Measurements from ENCODE around the gene GREM2. TPM values are rescaled to one million over a fixed set of nuclear protein-coding genes. Genes with fewer than 3 reads are reported as not detected.
A peak's percentile ranks its signal among the peaks of the same experiment; 100 is the strongest.

Gene GREM2
- polyA plus RNA-seq (ENCODE audit: insufficient read length): 0.65 TPM
- long read RNA-seq, donor 1: 0 reads
- long read RNA-seq, donor 2, full-length matches to known transcripts: 1 of 1 reads
- long read RNA-seq, donor 2, partial matches to known transcripts: 0 of 1 reads
- long read RNA-seq, donor 2, other reads (novel, unspliced or antisense): 0 of 1 reads
- long read RNA-seq, donor 3: 0 reads
- long read RNA-seq, donor 4: 0 reads
- long read RNA-seq, donor 5, full-length matches to known transcripts: 1 of 1 reads
- long read RNA-seq, donor 5, partial matches to known transcripts: 0 of 1 reads
- long read RNA-seq, donor 5, other reads (novel, unspliced or antisense): 0 of 1 reads
- long read RNA-seq, donor 6, full-length matches to known transcripts: 1 of 1 reads
- long read RNA-seq, donor 6, partial matches to known transcripts: 0 of 1 reads
- long read RNA-seq, donor 6, other reads (novel, unspliced or antisense): 0 of 1 reads
- long read RNA-seq, donor 7: 0 reads
- long read RNA-seq, donor 8: 0 reads

DNA sequence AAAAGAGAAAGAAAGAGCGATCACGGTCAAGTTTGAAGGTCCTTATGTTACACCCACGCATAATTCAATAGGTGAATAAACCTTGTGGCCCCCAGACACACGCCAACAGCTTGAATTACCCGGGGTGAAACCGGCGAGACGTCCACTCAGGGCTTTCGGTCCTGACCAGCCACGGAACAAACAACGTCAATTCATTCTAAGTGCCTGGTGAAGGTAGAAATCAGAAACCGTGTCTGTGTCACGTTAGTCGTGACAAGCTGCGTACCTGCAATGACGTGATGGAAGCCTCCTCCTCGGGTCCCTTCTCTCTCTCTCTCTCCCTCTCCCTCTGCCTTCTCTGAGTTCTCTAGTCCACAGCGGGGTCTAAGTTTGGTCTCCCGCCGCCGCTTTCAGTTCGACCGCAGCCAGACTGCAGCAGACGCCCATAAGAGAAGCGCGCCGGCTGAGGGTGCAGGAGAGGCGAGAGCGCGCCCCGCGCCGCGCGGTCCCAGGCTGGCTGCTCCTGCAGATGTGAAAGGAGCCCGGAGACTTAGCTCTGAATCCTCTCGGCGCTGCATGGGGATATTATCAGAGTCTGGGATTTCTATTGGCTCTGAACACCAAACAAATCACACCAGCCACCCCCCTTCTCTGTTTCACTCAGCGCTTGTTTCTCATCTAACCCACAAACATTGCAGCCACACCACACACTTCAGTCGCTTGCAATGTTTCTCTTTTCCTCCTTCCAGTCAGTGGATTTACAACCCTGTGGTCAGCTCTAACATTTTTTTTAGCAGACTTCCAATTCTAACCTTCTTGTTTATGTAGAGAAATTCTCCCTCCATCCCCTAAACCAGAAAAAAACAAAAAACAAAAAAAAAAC is at the start of gene GREM2:
Gene GREM2 (minus strand): TSS at position 537 of the 862 bp plus-strand sequence. CDS start 118,680 bp downstream, outside the sequence.
- peak; percentile 57 for DNase-seq

DNA sequence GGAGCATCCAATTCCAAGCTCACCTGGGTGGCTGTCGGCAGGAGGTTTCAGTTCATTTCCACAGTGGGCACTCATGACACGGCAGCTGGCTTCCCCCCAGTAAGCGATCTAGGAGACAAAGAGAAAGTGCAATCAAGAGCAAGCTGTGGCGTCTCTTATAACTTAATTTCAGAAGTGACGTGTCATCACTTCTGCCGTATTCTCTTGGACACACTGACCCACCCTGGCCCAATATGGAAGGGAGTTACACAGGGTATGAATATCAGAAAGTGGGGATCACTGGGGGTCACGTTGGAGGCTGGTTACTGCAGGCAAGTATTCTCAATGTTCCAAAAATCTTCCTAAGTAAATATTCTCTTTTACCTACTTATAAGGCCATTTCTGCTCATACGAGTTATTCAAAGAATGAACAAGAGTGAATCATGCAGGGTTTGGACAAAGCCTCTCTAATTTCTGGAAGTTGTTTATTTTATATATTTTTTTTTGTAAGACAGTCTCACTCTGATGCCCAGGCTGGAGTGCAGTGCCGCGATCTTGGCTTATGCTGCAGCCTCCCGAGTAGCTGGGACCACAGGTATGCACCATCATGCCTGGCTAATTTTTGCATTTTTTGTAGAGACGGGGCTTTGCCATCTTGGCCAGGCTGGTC is 46.5 kb upstream of the GREM2 start:
- no peak for DNase-seq

DNA sequence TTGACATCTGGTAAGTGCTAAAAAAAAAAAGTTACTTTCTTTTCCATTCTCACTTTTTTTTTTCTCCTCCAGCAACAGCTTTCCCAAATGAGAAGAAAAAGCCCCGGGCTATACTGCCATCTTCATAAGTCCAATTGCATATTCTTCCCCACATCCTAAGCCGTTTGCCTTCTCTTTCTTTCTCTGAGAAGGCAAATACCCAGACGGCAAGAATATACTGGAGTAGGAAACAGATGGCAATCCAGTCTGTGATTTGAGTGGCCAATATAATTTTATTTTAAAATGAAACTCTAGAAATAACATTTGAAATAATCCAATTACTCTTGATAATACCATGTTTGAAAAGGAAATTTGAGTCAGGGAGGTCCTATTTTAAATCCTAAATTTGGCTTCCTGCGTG is 44.6 kb upstream of the GREM2 start:
- DNase-seq: no peak

DNA sequence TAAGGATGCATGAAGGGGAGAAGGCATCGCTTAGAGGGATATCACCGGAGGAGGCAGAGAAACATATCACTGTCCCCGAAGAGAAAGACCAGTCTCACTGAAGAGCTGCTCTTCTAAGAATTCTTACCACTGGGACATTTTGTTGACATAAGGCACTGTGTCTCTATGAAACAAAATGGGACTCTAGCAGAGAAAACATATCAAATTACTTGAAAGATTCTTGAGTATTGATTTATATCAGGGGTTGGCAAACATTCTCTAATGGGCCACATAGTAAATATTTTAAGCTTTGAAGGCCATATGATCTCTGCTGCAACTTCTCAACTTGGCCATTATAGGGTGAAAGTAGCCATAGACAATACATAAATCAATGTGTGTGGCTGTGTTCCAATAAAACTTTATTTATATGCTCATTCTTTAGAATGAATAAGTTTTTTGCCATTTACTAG is 41.0 kb upstream of the GREM2 start:
- DNase-seq: peak; percentile 29

DNA sequence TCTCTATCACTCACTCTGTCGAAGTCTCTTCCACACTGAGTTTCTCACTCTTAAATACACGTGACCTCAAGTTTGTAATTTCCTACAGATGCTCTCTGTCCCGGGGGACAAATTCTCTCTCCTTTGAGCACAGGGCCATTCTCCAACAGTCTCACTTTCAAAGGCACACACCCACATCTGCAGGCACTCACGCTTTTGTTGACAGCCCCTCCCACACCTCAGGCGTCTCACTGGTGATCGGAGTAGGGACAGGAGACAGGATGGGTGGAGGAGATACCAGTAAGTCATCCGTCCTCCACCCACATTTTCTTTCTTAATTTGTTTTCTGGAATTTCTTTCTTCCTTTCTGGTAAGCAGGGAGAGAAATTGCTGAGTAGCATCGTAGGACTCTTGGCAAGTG is 40.6 kb upstream of the GREM2 start:
- DNase-seq: peak; percentile 26

DNA sequence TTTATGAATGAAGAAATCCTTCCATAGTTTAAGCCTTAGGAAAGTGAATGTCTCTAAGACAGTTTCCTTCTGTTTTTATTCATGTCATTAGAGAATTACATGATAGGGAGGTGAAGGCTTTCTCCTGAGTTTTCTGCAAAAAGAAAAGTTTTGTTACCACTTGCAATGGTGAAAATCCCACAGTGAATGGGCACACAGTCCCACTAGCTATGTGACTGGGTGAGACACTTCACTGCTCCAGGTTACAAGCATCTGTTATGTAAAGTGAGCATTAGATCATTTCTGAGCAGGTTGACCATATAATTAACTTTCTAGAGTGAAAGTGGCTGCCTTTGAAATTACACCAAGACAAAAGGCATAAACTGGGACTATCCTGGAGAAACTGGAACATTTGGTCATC is 38.9 kb upstream of the GREM2 start:
- no peak for DNase-seq

DNA sequence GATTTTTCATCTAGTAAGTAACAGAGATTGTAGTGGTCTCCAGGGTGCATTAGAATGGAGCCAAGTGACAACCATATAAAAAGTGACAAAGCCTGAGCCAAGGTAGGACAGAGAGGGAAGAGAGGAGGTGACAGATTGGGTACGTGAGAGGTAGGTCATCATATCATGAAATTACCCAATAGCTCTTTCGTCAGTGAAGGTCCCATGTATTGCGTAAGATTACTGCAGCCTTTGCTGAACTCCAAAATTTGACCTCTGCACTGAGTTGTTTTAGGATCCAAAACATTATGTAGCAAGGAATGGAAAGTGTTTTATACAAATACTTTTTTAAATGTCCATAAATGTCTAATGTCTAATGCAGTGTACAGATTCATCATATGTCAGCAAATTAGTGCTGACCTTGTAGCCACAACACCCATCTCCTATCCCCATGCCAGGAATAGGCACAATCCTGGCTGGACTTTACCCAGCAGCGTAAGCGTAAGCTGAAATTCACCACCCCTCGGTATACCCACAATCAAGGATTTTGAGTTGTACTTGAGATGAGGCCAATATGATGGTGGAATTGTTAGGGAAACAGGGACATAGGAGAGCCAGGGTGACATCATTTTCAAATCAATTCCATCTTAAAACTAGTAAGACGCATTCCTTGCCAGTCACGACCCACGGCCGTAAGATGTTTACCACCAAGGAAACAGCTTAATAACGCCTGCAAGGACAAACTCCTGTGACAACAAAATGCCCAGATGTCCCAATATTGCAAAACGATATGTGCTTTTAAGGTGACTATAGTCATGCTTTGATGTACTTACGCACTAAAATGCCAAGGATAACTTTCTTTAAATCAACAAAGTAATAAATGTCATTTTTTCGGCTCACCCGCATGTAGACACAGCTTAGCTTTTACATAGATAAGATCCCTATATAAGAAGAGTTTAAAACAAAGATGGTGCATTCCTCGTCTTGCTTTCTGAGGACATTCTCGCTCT is 38.1 kb upstream of the GREM2 start:
- DNase-seq: no peak

DNA sequence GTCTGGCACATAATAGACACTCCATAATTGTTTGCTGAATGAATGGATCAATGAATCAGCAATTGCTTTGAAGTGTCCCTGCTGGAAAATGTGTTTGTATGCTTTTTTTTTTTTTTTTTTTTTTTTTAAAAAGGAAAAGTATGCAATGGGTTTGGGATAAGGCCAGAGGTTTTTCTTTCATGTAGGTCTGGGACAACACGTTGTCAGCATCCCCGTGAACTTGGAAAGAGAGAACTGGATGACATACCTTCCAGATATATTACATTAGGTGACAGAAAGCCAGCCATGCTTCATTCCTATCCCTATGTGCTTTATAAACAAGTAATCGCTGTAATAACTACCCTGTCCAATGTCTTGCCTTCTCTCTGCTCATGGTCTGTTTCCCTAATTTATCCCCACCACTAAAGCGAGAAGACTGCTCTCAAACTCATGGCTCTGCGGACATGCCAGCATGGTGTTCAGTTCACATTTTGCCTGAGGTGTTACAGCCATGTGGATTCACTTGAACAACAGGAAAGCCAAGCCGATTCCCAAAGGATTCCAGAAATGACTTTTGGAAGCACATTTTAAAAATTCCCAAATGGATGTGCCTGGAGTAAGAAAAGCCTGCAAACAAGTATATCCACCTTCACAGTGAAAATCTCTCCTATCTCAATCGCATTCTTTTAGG is 34.8 kb upstream of the GREM2 start:
- DNase-seq: no peak

DNA sequence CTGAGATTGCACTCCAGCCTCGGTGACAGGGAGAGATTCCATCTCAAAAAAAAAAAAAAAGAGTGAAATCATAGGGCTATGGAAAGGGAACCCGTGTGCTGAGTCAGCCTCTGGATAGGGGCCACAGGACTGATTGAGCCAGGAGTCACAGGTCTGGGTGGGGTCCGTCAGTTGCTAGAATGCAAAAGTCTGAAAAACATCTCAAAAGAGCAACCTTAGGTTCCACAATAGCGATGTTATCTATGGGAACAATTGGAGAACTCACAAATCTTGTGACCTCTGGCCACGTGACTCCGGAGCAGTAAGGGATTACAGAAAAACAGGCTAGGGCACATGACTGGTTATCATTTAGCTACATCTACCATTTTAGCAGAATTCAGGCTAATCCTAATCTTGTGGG is 32.8 kb upstream of the GREM2 start:
- no peak for DNase-seq

DNA sequence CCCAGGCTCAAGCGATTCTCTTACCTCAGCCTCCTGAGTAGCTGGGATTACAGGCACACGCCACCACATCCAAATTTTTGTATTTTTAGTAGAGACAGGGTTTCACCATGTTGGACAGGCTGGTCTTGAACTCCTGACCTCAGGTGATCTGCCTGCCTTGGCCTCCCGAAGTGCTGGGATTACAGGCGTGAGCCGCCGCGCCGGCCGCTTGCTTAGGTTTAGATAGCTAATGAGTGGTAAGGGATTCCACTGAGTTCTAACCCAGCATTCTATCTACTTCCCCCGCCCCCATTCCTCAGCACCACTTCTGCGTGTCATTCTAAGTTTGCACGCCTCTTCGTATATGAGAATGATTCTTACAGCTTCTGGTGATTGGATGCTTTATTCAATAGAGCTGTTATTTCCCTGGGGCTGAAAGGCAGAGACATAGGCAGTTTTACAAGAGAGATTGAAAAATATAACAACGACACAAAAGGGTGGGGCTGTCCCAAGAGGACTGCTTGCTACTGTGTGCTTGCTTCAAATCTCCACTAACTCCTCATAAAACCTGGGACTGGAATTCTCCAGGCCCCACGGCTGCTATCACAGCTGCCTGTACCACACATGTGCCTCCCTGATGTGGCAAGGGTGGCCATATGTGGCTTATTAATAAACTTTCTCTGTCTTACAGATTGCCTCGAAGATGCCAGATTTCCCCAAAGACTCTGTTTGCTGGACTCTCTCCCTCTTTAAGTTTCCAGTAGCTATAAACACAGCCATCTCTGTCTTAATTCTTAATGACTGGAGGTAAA is 23.7 kb upstream of the GREM2 start:
- no peak for DNase-seq

DNA sequence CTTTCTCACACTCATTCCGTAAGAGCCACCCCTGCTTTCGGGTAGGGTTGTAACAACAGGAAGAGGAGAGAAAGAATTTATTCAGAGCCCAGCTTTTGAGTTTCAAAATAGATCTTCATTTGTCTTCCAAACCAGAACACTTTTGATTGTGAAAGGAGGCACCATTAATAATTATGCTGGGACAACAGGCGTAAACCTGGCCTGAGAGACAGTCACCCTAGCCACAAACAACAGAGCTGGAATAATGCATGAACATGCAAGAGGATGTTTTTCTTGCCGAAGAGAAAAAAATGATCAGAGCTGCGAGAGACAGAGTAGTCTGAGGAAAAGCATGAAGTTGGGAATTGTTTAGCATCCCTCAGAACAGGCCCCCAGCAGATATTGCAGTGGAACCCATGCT is 18.5 kb upstream of the GREM2 start:
- DNase-seq: no peak

DNA sequence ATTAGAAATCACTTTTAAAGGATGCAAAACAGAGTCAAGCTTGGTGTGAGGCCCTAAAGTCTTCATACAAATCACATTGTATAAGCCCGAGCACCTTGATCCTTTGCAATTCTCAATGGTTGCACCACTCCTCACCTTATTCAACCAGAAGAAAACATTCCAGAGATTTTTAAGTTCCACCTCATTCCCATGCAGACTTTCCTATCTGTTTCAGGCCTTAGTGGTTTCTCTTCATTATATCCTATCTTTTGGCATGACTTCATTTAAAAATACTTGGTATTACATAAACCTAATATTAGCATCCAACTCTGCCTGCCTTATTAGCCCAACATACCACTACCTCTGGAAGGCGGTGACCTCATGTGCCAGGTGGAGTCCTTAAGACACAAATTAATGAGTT is 9.3 kb upstream of the GREM2 start:
- no peak for DNase-seq

DNA sequence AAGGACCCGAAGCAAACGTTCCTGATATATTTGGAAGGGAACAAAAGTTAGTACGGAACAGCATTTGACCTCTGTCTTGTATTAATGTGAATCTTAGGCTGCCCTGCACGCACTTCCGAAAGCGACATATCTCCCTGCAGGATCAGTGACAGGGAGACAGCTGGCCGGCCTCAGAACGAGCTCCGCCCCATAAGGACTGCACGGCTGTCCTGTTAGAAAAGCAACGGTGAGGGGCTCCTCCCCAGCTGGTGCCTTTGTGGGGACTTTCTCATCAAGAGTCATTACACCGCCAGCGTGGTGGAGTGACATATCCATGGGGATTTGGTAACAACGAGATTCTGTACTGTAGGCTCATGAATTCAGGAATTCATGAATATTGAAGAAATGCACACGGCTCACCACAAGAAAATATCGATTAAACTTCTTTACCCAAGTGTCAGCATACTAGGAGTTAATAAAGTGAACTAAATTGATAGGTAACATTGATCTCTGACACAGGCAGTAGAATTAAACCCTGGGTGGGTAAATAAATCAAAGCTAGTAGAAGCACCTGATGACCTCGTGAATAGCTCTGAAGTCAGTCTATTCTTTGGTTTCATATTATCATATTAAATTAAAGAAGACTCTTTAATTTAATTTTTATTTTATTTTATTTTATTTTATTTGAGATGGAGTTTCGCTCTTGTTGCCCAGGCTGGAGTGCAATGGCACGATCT is 8.1 kb upstream of the GREM2 start:
- DNase-seq: peak; percentile 46

DNA sequence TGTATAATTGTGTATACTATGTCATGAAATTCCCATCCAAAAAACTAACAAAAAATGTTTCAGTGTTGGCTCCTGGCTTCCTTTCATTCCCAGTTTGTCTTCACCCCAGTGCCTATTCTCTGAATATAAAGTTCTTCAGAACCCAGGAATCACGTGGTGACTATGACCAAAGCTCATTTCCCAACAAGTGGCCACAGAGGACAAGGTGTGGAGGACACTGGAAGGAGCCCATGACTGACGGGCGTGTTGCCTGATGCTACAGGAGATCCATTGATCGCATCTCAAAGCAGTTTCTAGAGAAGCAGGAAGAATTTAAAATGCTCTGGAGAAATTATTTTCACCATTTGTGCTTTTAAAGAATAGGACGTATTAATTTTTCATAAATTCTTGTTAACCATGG is 7.4 kb upstream of the GREM2 start:
- DNase-seq: no peak

DNA sequence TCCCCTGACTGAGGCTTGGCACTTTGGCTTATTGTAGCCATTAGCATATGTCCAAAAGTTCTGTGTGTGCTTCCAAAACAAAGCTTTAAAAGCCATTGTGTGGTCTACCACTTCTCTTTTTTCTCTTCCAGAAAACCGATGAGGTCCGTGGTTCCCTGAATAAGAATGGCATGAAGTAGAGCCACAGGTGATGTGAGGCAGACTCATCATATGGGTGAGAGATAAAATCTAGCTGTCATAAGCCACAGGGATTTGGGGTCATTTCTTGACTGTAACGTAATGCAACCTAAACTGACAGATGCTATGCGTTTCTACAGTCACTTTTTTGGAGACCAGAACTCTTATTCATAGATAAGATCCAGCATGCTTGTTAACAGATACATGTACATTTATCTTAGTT is 7.0 kb upstream of the GREM2 start:
- DNase-seq: no peak

DNA sequence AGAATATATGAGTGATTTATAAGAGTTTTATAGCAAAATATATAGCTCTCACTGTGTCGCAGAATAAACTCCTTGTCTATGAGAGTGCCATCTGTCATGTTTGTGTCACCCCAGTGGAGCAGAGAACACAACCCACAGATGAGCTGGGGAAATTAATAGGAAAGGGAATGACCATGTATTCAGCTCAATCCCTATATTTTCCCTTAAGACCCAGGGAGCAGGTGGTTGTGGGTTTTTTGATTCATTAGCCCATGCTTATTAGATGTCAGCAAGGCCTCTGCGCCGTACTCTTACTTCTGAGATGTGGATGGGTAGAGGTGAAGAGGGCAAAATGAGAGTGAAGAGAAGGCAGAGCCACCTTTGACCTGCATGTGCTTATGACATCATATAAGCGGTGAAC is 4.1 kb upstream of the GREM2 start:
- no peak for DNase-seq

DNA sequence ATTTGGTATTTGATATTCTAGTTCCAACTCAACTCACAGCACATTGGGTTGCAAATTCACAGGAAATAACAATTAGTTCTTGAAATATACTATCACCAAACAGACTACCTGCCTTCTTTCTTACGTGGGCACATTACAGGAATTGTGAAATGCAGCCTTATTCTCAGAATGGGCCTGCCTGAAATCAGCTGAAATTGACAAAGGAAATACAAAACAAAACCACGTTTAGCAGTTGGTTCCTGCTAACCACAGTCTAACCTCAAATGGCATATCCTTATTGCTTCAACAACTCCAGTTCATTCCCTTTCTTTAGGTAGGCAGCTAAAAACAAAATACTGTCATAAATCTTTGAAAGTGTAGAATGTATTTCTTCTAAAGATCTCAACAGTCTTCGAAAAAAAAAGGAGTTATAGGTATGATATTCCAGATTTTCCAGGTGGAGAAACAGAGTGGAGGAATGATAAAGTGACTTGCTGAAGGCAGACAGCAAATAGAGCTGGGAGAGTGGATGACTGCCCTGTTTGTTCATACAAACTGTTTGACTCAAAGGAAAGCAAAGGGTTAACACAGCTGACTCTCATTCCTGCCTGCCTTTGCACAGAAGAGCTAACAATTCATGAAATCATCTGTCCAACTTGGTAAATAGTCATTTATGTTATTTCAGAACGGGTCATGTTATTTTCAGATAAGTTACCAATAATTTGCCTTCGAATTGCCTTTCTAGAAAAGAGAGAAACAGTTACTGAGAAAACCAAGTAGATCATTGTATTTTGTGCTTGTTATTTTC is 1.6 kb upstream of the GREM2 start:
- DNase-seq: no peak

DNA sequence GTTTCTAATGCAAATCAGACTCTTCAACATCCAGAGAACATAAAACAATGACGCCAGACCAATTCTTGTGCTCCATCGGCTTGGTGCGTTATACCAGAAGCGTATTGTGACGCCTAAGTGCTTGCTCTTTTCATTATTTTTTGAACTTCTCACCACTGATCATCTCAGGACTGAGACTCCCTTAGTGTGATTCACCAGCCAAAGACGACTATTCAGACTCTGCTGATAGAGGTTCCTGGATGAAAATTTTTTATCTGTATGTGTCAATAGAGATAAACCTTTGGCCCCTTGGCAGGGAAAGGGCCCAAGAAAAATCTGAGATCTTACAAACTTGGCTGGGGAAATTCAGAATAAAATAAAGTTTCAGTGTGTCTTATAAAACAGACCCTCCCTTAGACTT is 856 bp upstream of the GREM2 start:
- DNase-seq: no peak

Measured in left kidney (tissue), 8 donors.